NT2/D1 (cell line): ENCODE measurements around the gene SHC2.
A peak's percentile ranks its signal among the peaks of the same experiment; 100 is the strongest.

Experiments
- DNase-seq: peaks from one replicate; pipeline ENCODE4 v3.0.0-alpha.2; 2011; ENCODE audit warnings: low read depth, low spot score
- H3K27me3 ChIP-seq: 2 replicates; pipeline ENCODE4 v1.6.0; 2011; ENCODE audit warnings: mild to moderate bottlenecking; ENCODE audit not compliant: insufficient read length, insufficient read depth
- H3K36me3 ChIP-seq: 2 replicates; pipeline ENCODE4 v1.6.1; 2011; ENCODE audit warnings: mild to moderate bottlenecking, low read length, mixed read lengths; ENCODE audit not compliant: insufficient read depth, insufficient read length
- H3K4me1 ChIP-seq: 2 replicates; pipeline ENCODE4 v1.5.1; 2011; ENCODE audit not compliant: insufficient read depth, insufficient read length
- H3K4me3 ChIP-seq: 2 replicates; pipeline ENCODE4 v1.5.1; 2011; ENCODE audit warnings: low read depth; ENCODE audit not compliant: insufficient read length
- H3K9ac ChIP-seq: 2 replicates; pipeline ENCODE4 v1.6.0; 2011; ENCODE audit warnings: low read depth; ENCODE audit not compliant: insufficient read length
- H3K9me3 ChIP-seq: 2 replicates; pipeline ENCODE4 v1.5.1; 2011; ENCODE audit warnings: mild to moderate bottlenecking, low read length; ENCODE audit not compliant: insufficient read depth
- SUZ12 ChIP-seq: IDR thresholded peaks from 2 replicates; pipeline ENCODE4 v1.6.1; 2011; ENCODE audit not compliant: insufficient read length, insufficient read depth; ENCODE audit errors: extremely low read depth
- YY1 ChIP-seq: IDR thresholded peaks from 2 replicates; pipeline ENCODE4 v1.6.1; 2011; ENCODE audit not compliant: insufficient read length, insufficient read depth
- ZNF274 ChIP-seq: IDR thresholded peaks from 2 replicates; pipeline ENCODE4 v1.6.1; 2011; ENCODE audit warnings: mild to moderate bottlenecking, low read depth, low read length

Gene SHC2

DNA sequence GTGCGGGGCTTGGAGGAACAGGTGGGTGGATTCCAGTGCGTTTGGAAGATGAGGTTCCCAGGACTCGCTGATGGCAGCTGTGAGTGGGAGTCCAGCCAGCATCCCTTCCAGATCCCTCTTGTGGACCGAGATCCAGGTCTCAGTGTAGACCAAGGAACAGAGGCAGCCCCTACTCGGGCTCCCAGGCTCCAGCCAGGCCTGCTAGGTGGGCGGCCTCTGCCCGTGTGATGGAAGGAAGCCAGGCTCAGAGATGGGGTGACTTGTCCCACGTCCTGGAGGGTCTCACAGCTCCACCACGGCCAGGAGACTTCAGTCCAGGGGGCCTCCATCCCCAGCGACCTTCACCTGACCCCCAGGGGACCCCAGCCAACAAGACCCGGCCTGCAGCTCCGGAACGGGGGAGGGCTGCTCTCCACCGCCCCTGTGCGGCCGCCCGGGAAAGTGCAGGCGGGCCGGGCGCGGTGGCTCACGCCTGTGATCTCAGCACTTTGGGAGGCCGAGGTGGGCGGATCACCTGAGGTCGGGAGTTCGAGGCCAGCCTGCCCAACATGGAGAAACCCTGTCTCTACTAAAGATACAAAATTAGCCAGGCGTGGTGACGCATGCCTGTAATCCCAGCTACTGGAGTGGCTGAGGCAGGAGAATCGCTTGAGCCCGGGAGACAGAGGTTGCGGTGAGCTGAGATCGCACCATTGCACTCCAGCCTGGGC is 34.7 kb upstream of the SHC2 start:
- peak overlapping the region; percentile 32 for H3K9ac ChIP-seq
- peaks cover 15% of the 10 kb centered on the region for H3K4me1 ChIP-seq
- DNase-seq, result no peak
- peaks cover 25% of the 10 kb centered on the region for H3K27me3 ChIP-seq
- H3K4me3 ChIP-seq, result peak overlapping the region; percentile 15
- H3K9me3 ChIP-seq, result no peaks in the 10 kb centered on the region
- no peaks in the 10 kb centered on the region for H3K36me3 ChIP-seq
- TF ChIP-seq ZNF274, result no peak

GRCh38 chr19:495081-495401 is 34.2 kb upstream of the SHC2 start:
- H3K4me1 ChIP-seq, result peaks cover 15% of the 10 kb centered on the region
- TF ChIP-seq SUZ12, result no peak
- no peak for TF ChIP-seq ZNF274
- TF ChIP-seq YY1, result no peak
- DNase-seq, result no peak

GRCh38 chr19:494171-495080 is 33.6 kb upstream of the SHC2 start:
- Histone ChIP-seq H3K4me1 (peaks cover 15% of the 10 kb centered on the region), H3K9me3 (no peaks in the 10 kb centered on the region), H3K9ac (peak overlapping the region; percentile 10), H3K4me3 (no peak overlapping the region), H3K27me3 (peaks cover 28% of the 10 kb centered on the region), H3K36me3 (no peaks in the 10 kb centered on the region)
- TF ChIP-seq YY1 (no peak), SUZ12 (no peak), ZNF274 (no peak)
- DNase-seq, result no peak

More at GRCh38 chr19:495081-495401, 34.2 kb upstream of the SHC2 start:
- Histone ChIP-seq H3K4me3 (no peak overlapping the region), H3K9ac (no peak overlapping the region), H3K27me3 (peaks cover 30% of the 10 kb centered on the region), H3K9me3 (no peaks in the 10 kb centered on the region), H3K36me3 (no peaks in the 10 kb centered on the region)

- Histone ChIP-seq H3K4me3 (no peak overlapping the region), H3K27me3 (peaks cover 20% of the 10 kb centered on the region), H3K9me3 (no peaks in the 10 kb centered on the region), H3K4me1 (peaks cover 15% of the 10 kb centered on the region), H3K36me3 (no peaks in the 10 kb centered on the region), H3K9ac (peak overlapping the region; percentile 10)
- DNase-seq, result no peak
- no peak for TF ChIP-seq SUZ12
- TF ChIP-seq ZNF274, result no peak
- TF ChIP-seq YY1, result no peak
Observed at GRCh38 chr19:493391-494170, 32.7 kb upstream of the SHC2 start.

DNA sequence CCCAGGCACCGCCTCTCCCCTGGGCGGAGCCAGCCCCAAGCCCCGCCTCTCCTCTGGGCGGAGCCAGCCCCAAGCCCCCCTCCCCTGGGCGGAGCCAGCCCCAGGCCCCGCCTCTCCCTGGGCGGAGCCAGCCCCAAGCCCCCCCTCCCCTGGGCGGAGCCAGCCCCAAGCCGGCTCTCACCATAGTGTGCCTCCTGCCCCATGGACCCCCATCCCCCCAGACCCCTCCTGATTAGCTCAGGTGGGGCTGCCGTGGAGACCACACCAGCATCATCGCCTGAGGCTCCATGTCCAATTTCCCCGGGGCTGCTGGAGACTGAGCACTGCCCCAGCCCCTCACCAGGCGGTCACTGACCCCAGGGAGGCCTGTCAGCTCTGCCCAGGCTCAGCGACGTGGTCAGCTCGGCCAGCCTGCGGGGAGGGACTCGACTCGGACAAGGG is 31.3 kb upstream of the SHC2 start:
- no peak for DNase-seq
- no peak overlapping the region for H3K4me3 ChIP-seq
- no peaks in the 10 kb centered on the region for H3K9me3 ChIP-seq
- no peaks in the 10 kb centered on the region for H3K36me3 ChIP-seq
- H3K27me3 ChIP-seq, result peaks cover 10% of the 10 kb centered on the region
- H3K9ac ChIP-seq, result no peak overlapping the region
- H3K4me1 ChIP-seq, result peaks cover 15% of the 10 kb centered on the region
- TF ChIP-seq SUZ12 (no peak), YY1 (no peak), ZNF274 (no peak)

DNA sequence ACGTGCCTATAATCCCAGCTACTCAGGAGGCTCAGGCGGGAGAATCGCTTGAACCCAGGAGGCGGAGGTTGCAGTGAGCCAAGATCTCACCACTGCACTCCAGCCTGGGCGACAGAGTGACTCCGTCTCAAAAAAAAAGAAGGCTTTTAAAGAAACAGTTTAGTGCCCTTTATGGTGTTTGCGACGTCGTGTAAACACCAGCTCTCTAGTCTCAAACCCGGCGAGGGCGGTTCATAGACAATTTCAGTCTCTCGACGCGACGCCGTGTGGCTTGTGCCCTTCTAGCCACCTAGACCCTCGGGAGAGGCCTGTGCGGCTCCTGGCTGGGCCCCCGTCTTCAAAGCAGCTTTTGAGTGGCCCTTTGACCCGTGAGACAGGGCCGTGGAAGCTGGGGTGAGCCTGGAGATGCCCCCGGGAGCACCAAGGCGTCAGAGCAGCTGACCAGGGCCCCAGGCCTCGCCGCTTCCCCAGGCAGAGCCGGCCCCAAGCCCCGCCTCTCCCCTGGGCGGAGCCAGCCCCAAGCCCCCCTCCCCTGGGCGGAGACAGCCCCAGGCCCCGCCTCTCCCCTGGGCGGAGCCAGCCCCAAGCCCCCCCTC is 30.4 kb upstream of the SHC2 start:
- no peaks in the 10 kb centered on the region for H3K36me3 ChIP-seq
- no peak overlapping the region for H3K9ac ChIP-seq
- TF ChIP-seq YY1 (no peak), SUZ12 (no peak), ZNF274 (no peak)
- H3K4me3 ChIP-seq, result no peak overlapping the region
- H3K4me1 ChIP-seq, result peaks cover 15% of the 10 kb centered on the region
- DNase-seq, result no peak
- peaks cover 9% of the 10 kb centered on the region for H3K27me3 ChIP-seq
- H3K9me3 ChIP-seq, result no peaks in the 10 kb centered on the region
